GM18502 (cell line): ENCODE measurements around the gene MYH1.

Source experiments
- ATAC-seq: cut with Tn5 transposase; IDR thresholded peaks from one replicate; pipeline ENCODE4 v1.9.1; 2021; ENCODE audit warnings: mild to moderate bottlenecking; ENCODE audit not compliant: unreplicated experiment, poor library complexity

The MYH1 gene

DNA sequence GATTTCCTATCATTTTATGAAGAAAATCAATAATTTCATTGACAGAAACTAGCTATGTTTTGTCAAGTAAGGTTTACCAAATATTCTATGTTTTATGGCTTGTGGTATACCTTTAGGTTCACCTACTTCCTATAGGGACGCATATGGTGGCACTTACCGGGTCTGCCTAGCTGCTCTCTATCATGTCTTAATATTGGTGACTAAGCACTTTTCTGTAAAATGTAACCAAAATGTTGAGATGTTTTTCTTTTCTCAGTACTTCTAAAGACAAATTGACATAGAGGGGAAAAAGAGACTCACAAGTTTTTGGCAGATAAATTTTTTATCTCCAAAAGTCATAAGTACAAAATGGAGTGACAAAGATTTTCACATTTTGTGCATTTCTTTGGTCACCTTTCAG lies 26.3 kb downstream of the MYH1 start:
- no peak for ATAC-seq

DNA sequence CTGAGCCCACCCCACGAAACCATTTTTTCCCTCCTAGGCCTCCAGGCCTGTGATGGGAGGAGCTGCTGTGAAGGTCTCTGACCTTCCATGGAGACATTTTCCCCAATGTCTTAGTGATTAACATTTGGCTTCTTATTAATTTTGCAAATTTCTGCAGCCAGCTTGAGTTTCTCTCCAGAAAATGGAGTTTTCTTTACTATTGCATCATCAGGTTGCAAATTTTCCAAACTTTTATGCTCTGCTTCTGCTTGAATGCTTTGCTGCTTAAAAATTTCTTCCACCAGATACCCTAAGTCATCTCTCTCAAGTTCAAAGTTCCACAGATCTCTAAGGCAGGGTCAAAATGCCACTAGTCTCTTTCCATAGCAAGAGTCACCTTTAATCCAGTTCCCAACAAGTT lies 36.1 kb downstream of the MYH1 start:
- no peak for ATAC-seq

GRCh38 chr17:10477701-10478100 lies 40.6 kb downstream of the MYH1 start:
- ATAC-seq = no peak

DNA sequence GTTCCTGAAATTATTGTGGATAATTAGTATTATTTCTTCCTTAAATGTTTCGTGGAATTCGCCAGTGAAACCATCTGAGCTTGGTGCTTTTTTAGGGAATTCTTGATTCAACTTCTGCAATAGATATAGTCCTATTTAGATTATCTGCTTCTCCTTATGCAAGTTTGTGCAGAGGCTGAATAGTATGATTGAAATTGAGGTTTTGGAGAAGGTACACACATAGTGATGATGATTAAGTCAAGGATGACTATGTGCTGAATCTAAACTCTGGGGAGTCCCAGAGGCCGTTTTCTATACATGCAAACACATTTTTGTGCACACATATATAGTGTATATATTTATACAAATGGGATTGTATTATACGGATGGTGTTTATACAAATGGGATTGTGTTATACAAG lies 43.8 kb downstream of the MYH1 start:
- ATAC-seq = no peak

GRCh38 chr17:10471858-10472257 lies 46.5 kb downstream of the MYH1 start:
- no peak for ATAC-seq

DNA sequence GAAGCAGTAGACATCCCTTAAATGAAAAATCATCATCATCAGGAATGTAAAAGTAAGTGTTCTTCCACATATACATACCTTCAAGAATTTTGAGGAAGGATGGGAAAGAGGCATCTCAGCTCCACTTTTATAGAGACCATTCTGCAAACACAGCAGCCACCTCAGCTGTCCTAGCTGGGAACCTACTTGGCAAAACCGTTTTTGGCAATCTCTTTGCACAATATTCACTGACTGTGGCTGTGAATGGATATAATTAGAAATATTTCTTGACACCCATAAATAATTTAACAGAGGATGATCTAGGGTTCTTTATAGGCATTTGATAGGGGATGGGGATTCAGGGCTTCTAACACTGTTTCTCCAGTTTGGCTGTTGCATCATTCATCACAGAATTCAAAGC lies 48.9 kb downstream of the MYH1 start, which contains the start of gene MYH4:
Gene MYH4 (minus strand): TSS at position 101 of the 400 bp plus-strand sequence. CDS start 2,814 bp downstream, outside the sequence.
- ATAC-seq = no peak

- ATAC-seq = no peak
These were observed 54.9 kb downstream of the MYH1 start for GRCh38 chr17:10463402-10463801.

GRCh38 chr17:10460062-10460461 lies 58.3 kb downstream of the MYH1 start:
- ATAC-seq = no peak

- no peak for ATAC-seq
These were observed 59.6 kb downstream of the MYH1 start for GRCh38 chr17:10458701-10459100.

DNA sequence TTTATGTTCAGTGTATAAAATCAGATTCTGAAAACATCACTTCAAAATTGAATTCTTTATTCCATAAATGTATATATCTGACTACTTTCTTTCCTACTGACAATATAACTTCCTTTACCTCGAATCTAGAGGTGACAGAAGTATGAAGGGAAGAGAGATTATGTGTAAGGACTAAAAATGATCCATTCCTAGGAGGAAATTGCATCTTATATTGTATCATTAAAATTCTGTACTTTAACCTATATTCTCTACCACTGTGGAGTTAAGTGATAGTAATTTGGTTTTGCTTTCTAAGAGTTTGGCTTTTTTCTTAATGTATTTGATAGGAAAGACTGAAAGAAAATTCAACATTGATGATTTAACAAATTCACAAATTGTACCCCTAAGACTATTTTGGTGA lies 60.4 kb downstream of the MYH1 start:
- ATAC-seq = no peak

DNA sequence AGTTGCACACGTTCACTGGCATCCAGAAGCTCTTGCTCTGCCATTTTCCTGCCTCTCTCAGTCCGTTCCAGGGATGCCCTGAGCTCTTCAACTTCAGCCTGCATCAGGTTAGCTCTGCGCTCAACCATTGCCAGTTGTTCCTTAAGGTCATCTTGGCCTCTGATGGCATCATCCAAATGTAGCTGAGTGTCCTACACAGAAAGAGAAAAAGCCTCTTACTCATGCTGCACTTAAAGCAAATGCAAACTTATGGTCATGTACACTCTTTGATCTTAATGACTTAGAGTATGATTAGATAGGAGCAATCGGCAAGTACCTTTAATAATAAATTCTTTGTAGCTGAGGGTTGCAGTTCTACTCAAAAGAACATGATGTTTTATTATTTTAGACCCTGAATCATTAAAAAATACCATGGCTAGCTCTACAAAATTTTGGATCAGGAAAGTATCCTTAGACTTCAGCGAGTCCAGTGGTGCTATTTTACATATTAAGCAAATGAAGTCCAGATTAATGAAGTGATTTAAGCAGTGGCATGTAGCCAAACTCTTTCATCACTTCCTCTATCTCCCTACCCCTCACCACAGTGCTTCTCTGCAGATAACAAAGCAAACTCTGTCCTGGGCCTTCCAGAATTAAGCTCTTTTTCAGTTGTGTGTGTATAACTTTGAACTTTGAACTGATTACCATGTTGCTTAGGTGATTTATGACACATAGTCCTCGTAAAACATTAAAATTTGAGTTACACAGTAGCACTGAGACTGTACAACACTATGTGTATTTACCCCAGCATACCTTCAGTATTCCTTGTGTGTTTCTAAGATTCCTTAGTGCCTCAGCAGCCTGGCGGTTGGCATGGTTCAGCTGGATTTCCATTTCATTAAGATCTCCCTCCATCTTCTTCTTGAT lies 71.1 kb downstream of the MYH1 start:
- ATAC-seq = no peak
